DMS53 treated with DMSO at 0.1 percent for 48 hours (cell line): ENCODE data around the gene CDC42BPA.
"Not testable (repeated sequence)": the region's sequence is repeated elsewhere in the genome, so short reads cannot be mapped to it uniquely, and the experiment has no call there.

Experiments
- DNase-seq: peaks from one replicate; lab custom pipeline; 2025; ENCODE audit not compliant: unreplicated experiment; lab: John Stamatoyannopoulos, UW

The CDC42BPA gene

GRCh38 chr1:227003165-227003564 is 315.1 kb downstream of the CDC42BPA start:
- DNase-seq, result no peak

- DNase-seq, result no peak
Observed at GRCh38 chr1:227002531-227003049, 315.7 kb downstream of the CDC42BPA start.

GRCh38 chr1:226999579-226999978 is 318.7 kb downstream of the CDC42BPA start:
- not testable (repeated sequence) for DNase-seq

- no peak for DNase-seq
Observed at GRCh38 chr1:226995365-226996332, 322.6 kb downstream of the CDC42BPA start.

GRCh38 chr1:226994586-226995364 is 323.5 kb downstream of the CDC42BPA start:
- no peak for DNase-seq

- DNase-seq, result no peak
Observed at GRCh38 chr1:226993814-226994585, 324.3 kb downstream of the CDC42BPA start.

- DNase-seq, result no peak
Observed at GRCh38 chr1:226991920-226992319, 326.4 kb downstream of the CDC42BPA start.

GRCh38 chr1:226990133-226990716 is 328.1 kb downstream of the CDC42BPA start:
- no peak for DNase-seq

- DNase-seq, result no peak
Observed at GRCh38 chr1:226989085-226989920, 329.0 kb downstream of the CDC42BPA start.

- peak; percentile 86 for DNase-seq
Observed at GRCh38 chr1:226988334-226988666, 330.0 kb downstream of the CDC42BPA start.

GRCh38 chr1:226987623-226988333 is 330.5 kb downstream of the CDC42BPA start:
- DNase-seq, result no peak

- DNase-seq, result no peak
Observed at GRCh38 chr1:226987179-226987536, 331.1 kb downstream of the CDC42BPA start.

- DNase-seq, result no peak
Observed at GRCh38 chr1:226986496-226987178, 331.7 kb downstream of the CDC42BPA start.

- DNase-seq, result no peak
Observed at GRCh38 chr1:226985839-226986463, 332.3 kb downstream of the CDC42BPA start.

GRCh38 chr1:226985239-226985838 is 333.0 kb downstream of the CDC42BPA start:
- DNase-seq, result no peak

GRCh38 chr1:226984521-226985238 is 333.6 kb downstream of the CDC42BPA start:
- no peak for DNase-seq

GRCh38 chr1:226983992-226984364 is 334.3 kb downstream of the CDC42BPA start:
- DNase-seq, result no peak
